ELF-1 (cell line): ENCODE results near the gene ICA1.
"Not testable (repeated sequence)": the region's sequence is repeated elsewhere in the genome, so short reads cannot be mapped to it uniquely, and the experiment has no call there.

Source experiments
- DNase-seq: peaks from one replicate; pipeline ENCODE4 v3.0.0-alpha.2; 2016; ENCODE audit warnings: low read depth, low spot score

The ICA1 gene

DNA sequence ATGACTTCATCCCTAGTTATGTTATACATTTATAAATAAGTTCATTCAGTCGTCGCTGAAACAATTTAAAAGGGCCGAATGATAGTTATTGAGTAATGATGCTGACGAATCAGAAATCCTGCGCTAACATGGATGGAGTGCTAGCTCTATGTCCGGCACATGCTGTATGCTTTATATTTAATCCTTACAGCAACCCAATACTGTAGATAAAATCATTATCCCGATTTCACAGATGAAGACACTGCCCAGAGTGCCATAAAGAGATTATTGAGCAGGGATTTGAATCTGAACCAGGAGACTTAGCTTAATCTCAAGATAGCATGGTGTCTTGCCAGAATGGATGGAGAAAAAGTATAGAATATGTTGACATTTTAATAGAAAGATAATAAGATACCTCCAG is 1.1 kb upstream of the ICA1 start:
- DNase-seq = no peak

DNA sequence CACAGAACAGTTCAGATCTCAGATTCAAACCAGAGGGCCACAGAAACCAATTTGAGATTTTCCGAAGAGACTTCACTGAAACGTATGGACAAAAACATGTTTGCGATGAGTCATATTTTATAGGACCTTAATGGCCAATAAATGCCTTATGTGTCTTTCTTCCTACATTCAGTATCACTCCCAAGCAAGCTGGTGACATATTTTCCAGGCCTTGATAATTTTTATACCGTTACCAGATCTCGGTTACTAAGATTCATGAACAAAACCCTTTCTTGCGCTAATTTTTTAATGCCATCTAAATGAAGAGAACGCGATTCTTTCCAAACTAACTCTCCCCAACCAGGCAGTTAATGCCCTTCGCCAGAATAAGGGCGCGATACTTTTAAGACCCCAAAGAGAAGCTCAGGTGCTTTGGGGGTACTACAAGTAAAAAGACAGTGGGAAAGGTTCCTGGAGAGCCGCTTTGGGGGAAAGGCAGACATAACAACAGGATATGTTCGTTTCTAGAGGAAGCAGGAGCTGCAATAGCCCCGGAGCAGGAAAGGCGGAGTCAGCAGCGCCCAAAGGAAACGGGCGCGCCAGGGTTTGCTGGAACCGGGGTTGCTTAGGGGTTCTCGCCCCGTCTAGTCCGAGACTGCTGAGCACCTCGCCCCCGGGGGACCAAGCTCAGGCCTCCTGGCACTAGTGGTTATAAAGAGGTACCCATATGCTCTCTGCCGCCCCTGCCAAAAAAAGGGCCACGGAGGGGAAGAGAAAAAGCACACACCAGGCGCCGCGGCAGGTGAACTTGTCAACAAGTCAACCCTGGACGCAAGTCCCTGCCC is 884 bp downstream of the ICA1 start:
- DNase-seq = peak; percentile 21

DNA sequence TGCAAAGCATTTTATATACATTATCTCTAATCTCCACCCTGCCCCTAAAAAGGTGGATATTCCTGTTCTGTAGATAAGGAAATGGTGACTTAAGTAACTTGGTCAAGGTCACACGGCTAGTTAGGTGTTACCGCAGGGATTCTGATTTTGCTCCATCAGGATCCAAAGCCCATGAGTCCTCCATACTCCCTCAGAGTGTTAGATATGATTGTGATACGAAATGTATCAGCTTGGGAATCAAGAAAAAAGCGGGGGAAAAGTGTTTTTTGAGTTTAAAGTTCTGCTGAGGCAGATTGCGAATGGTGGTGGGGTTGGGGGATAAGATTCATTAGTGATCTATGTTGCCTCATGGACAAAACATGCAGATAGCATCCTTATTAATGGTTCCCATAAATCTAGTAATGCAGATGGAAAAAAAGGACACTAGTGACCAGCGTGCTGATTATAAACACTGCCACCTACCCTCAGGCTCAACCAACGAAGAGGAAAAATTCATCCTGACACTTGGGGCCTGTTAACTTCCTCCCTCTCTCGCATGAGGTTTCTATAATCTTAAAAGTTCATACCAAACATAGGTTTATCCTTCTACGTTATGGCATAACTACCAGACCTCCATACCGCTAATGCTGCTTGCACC is 2.3 kb downstream of the ICA1 start:
- no peak for DNase-seq

DNA sequence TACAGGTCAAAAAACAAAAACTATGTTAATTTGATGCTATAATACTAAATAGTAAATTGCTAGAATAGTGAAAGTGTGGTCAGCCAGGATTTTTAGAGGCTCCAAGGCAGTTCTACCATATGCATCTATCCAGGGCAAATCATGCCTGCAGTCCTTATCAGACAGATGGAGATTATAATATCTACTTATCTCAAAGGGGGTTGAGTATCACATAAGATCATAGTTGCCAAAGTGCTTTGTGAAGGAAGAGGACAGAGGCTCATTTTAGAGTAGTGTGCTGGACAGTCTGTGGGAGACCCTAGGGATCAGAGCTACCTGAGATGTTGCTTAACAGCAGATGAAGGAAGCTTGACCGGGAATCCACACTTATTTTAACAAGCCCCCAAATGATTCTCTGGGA is 3.2 kb downstream of the ICA1 start:
- DNase-seq = no peak

DNA sequence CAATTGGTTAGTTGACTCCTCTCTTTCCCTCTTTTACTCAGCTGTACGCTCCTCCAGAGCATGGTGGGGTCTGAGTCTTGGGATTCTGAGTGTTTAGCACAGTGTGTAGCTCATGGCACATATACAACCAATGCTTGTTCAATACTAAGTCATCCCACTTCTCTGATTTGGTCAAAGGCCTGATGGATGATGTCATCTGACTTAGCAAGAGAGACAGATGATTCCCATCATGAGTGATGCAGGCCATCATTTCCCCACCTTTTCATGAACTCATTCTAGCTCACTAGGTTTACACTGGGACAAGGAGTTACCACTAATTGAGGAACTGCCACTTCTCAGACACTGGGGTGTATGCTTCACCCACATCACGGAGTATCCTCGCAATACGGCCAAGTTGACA is 3.8 kb downstream of the ICA1 start:
- no peak for DNase-seq

DNA sequence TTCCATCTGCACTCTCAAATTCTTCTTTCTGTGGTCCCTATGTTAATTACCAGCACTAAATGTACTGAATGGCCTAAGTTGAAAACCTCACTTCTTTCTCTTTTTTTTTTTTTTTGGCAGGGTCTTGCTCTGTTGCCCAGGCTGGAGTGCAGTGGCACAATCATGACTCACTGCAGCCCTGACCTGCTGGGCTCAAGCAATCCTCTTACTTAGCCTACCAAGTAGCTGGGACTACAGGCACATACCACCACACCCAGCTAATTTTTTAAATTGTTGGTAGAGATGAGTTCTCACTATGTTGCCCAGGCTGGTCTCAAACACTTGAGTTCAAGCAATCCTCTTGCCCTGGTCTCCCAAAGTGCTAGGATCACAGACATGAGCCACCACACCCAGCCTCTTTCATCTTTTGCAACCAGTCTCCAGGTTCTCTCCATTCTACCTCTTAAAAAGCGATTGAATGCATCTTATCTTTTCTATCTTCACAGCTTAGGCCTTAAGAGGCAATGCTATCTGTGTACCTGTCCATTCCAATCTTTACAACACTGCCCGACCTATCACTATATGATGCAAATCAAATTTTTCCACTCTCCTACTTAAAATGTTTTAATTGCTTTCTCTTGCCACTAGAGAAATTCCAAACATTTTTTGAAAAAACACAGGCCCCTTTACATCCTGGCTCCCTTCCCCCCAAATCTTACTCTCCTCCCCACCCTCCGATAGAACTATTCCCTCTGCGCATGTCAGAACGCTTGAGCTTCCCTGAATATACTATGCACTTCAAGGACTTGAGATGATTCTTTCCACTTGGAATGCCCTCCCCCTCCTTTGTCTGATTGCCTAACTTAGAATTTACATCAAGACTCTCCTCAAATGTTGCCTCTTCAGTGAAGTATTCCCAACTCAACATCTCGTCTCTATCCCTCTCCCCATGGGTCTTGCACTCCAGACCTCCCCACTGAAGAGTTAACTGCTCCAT is 6.0 kb downstream of the ICA1 start:
- no peak for DNase-seq

DNA sequence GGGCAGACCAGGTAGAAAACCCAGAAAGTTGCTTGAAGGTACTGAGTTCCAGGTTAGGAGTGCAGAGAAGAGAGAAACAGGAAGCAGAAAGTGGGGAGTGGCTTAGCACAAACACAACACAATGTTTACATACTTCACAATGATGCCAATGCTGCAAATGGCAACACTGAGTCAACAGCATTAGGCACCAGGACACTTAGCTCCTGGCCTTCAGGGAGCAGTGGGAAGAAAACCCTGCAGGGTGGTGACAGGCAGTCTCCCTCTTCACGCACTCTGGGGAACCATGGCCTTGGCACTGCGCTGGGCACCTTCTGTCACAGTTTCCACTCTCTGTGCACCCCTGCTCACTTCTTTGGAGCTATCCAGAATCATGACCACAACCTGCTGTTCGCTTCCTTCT is 7.3 kb downstream of the ICA1 start:
- no peak for DNase-seq

DNA sequence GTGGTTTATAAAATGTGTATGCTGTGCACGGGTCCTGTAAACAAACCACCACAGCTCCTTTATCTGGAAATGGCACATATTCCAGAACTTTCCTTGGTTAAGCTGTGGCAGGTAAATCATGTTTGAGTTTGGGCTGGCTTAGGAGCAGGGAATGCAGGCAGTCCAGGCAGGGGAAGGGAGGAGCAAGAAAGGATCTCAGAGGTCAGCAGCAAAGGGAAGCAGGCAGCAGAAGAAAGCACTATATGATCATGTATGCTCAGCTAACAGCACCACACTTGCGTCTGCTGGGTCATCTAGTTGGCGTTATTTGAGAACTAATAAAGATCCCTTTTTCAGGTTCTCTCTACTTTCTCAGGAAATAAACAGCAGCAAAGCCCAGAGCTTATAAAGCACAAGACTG is 7.8 kb downstream of the ICA1 start:
- no peak for DNase-seq

DNA sequence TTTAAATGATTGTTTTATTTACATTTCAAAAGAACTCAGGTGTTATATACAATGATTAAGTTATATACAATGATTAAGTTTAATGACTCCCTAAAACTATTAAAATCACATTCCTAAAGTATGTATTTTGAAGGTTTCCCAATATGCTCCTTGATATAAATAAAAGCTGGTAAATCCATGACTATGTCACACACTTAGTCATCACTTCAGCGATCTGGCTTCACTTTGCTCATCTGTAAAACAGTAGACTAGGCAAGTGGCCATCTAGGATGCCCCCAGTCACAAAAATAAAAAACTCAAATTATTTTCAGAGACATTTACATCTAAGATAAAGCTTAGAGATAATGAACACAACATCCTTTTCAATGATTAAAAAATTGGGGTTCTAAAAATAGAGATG is 10.8 kb downstream of the ICA1 start:
- DNase-seq = no peak

DNA sequence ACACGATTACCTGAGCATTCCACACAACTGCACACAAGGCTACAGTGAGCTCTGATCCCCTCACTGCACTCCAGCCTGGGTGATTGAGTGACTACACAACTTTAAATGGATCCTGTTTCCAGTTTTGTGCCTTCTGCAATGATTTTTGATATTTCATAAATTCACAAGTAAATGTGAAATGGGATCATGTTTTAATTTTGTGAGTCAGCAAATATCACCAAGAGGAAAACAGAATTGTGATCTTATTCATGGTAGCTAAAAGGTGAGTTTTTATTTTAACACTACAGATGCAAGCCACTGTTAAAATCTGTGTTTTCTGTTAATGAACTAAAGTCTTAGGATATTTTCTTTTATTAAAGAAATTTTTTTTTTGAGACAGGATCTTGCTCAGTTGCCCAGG is 11.4 kb downstream of the ICA1 start:
- no peak for DNase-seq

DNA sequence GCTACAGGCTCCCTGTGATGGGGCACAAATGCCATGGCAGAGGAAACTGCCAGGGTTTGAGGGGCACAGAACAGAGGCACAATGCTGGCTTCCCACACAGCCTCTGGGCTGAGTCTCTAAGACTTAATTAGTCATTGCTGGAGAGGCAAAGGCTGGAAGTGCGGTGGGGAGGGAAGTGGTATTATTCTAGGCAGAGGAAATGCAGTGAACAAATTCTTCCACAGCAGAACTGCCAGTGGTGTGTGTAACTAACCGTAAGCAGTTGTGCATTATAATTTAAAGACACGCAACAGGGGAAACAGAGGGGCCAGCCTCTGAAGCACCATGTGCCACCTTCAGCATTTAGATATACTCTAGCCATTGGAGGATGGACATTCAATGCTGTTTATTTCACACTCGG is 12.8 kb downstream of the ICA1 start:
- no peak for DNase-seq

DNA sequence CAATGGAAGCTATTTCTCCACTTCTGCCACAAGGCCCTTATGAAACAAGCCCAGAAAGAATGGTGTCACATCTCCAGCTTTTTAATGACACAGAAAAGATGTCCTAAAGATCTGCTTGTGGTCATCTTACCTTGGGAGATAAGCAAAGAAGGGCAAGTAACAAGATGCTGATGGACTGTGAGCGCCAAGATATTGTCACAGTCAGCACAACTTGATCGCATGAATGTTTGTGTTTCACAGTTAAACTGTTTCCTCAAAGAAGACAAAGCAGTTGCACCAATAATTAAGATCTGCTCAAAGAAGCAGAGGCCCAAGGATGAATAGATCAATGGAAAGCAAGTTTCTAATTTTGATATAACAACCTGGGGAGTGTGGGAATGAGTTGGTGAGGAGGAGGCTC is 15.9 kb downstream of the ICA1 start:
- no peak for DNase-seq

DNA sequence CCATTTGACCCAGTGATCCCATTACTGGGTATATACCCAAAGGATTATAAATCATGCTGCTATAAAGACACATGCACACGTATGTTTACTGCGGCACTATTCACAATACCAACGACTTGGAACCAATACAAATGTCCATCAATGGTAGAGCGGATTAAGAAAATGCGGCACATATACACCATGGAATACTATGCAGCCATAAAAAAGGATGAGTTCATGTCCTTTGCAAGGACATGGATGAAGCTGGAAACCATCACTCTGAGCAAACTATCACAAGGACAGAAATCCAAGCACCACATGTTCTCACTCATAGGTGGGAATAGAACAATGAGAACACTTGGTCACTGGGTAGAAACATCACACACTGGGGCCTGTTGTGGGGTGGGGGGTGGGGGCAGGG is 16.9 kb downstream of the ICA1 start:
- DNase-seq = not testable (repeated sequence)

DNA sequence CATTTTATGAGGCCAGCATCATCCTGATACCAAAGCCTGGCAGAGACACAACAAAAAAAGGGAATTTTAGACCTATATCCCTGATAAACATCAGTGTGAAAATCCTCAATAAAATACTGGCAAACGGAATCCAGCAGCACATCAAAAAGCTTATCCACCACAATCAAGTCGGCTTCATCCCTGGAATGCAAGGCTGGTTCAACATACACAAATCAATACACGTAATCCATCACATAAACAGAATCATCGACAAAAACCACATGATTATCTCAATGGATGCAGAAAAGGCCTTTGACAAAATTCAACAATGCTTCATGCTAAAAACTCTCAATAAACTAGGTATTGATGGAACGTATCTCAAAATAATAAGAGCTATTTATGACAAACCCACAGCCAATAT is 18.9 kb downstream of the ICA1 start:
- DNase-seq = not testable (repeated sequence)

DNA sequence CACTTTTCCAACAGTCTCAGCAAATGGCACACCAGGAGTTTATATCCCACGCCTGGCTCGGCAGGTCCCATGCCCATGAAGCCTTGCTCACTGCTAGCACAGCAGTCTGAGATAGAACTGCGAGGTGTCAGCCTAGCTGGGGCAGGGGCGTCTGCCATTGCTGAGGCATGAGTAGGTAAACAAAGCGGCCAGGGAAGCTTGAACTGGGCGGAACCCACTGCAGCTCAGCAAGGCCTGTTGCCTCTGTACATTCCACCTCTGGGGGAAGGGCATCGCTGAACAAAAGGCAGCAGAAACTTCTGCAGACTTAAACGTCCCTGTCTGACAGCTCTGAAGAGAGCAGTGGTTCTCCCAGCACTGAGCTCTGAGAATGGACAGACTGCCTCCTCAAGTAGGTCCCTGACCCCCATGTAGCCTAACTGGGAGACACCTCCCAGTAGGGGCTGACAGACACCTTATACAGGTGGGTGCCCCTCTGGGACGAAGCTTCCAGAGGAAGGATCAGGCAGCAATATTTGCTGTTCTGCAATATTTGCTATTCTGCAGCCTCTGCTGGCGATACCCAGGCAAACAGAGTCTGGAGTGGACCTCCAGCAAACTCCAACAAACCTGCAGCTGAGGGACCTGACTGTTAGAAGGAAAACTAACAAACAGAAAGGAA is 22.1 kb downstream of the ICA1 start:
- DNase-seq = peak; percentile 52

DNA sequence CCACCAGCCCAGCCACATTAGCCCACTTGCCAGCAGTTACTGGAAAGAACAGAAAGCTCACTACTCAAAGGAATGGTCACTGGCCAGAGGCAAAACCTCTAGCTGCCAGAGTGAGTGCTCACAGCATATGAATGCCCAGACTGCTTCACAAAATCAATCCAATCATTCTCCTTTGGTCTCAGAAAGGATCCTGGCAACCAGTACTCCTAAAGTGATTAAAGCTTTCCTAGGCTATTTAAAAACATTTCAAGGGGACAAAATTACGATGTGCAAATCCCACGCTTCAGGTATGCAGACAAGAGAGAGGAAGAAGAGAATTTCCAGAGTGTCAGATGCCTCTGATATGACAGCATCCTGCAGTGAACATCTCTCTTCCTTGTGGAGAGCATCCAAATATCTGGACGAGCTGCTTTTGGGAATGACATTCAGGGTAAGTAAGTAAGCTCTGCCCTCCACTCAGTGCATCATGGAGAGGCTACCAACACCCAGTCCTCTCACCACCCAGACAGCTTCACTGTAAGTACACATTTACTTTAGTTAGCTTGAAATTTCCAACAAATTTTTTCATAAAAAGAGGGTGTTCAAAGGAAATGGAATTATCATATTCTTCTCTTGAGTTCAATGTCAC is 25.1 kb downstream of the ICA1 start:
- no peak for DNase-seq

DNA sequence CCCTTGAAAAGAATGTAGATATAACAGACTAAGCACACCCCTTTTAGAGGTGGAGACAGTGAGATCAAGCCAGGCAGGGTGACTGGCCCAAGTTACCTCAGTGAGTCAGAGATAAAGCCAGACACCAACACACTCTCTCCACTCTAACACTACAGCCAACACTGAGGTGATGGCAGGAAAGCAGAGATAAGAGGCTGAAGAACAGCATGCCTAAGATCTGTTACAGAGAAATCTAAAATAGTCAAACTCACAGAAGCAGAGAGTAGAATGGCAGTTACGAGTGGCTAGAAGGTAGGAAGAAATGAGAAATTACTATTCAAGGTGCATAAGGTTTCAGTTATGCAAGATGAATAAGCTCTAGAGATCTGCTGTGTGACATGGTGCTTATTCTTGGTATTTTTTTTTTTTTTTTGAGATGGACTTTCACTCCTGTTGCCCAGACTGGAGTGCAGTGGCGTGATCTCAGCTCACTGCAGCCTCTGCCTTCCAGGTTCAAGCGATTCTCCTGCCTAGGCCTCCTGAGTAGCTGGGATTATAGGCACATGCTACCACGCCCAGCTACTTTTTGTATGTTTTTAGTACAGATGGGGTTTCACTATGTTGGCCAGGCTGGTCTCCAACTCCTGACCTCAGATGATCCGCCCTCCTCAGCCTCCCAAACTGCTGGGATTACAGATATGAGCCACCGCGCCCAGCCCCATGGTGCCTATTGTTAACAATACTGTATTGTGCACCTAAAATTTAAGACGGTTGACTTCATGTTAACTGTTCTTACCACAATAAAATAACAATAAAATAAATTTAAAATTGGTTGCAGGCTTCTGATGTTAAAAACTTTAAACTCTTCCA is 28.7 kb downstream of the ICA1 start:
- peak; percentile 43 for DNase-seq

DNA sequence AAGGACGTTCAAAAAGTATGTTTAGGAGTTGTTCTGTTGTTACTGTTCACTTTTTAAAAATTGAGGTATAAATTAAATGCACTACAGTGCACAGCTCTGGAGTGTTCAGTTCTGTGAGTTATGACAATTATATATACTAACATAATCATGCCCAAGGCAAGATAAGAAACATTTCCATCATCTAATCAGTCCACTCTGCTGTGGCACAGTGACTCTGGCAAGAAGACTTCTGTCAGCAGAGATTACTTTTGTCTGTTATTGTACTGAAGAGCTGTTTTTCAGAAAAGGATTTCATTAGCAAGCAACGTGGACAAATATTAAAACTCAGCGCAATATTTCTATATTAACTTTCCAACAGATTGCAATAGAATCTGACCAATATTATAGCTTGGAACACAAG is 32.0 kb downstream of the ICA1 start:
- no peak for DNase-seq

DNA sequence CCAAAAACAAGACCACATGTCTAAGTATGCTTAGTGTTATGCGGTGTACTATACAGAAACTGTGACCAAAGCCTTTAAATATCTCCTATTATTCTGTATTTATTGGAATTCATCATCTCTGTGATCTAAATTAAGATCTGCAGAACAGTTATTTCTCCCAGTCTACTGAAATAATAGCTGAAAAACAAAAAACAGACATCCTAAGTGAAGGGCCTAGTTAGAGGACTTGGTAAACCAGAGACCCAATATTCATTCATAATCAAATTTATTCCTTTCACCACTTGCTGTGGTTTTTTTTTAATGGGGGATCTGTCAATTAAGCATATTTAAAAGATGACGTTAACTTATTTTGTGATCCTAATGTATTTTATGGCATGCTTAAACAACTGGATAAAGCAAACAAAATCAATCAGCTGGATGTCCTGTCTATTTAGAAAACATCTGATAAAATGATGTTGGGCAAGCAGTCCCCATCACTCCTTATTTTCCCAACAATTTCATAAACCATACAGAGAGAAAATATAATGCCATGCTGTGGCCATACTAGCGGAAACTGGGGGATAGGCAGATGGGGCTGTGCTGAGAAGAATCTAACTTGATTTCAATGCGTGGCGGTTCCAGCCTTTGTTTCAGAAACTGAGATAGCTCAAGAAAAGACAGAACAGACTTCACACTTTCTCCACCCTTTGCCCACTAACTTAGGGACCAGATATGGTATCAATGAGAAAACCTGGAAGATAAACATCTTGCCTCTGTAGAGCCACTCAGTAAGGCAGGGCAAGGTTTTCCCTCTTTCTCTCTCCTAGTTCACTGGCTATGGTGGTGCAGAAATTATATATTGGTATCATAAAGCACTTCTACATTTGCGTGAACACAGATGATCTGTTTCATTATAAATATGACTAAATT is 32.9 kb downstream of the ICA1 start:
- no peak for DNase-seq
